GM18861 (cell line): Measurements from ENCODE around the gene SPAG7.
A peak's percentile ranks its signal among the peaks of the same experiment; 100 is the strongest.

Experiments used
- ATAC-seq: cut with Tn5 transposase; IDR thresholded peaks from one replicate; pipeline ENCODE4 v1.9.1; 2021; ENCODE audit not compliant: unreplicated experiment

Gene SPAG7

GRCh38 chr17:4950746-4951204, 16.8 kb downstream of the SPAG7 start, which contains the start of gene ENO3:
ENO3 (plus strand) TSS chr17:4951119; CDS start chr17:4951830, 711 bp downstream.
- ATAC-seq: no peak

- no peak for ATAC-seq
Observed at GRCh38 chr17:4950075-4950745, 17.4 kb downstream of the SPAG7 start.

GRCh38 chr17:4949321-4950074, 18.1 kb downstream of the SPAG7 start:
- ATAC-seq: no peak

GRCh38 chr17:4948931-4949320, 18.7 kb downstream of the SPAG7 start:
- no peak for ATAC-seq

GRCh38 chr17:4948166-4948930, 19.3 kb downstream of the SPAG7 start, which contains the start of gene PFN1:
PFN1 (minus strand) TSS chr17:4948530; CDS start chr17:4948394, 136 bp downstream.
- no peak for ATAC-seq

GRCh38 chr17:4947411-4948165, 20.0 kb downstream of the SPAG7 start:
- no peak for ATAC-seq

- no peak for ATAC-seq
Observed at GRCh38 chr17:4947010-4947410, 20.6 kb downstream of the SPAG7 start.

- ATAC-seq: no peak
Observed at GRCh38 chr17:4946312-4946976, 21.2 kb downstream of the SPAG7 start.

GRCh38 chr17:4945944-4946280, 21.7 kb downstream of the SPAG7 start:
- no peak for ATAC-seq

GRCh38 chr17:4945176-4945943, 22.3 kb downstream of the SPAG7 start:
- ATAC-seq: no peak

- no peak for ATAC-seq
Observed at GRCh38 chr17:4944554-4945175, 23.0 kb downstream of the SPAG7 start.

GRCh38 chr17:4944163-4944553, 23.5 kb downstream of the SPAG7 start:
- ATAC-seq: no peak

GRCh38 chr17:4942760-4943508, 24.7 kb downstream of the SPAG7 start:
- ATAC-seq: no peak

- no peak for ATAC-seq
Observed at GRCh38 chr17:4941319-4941610, 26.4 kb downstream of the SPAG7 start.

GRCh38 chr17:4940555-4941318, 26.9 kb downstream of the SPAG7 start:
- no peak for ATAC-seq

GRCh38 chr17:4939796-4940554, 27.6 kb downstream of the SPAG7 start, which contains the start of the genes RNF167 and SLC25A11:
RNF167 (plus strand) TSS chr17:4940268; CDS start chr17:4940910, 642 bp downstream.
SLC25A11 (minus strand) TSS chr17:4940046; CDS start chr17:4939910, 136 bp downstream.
- ATAC-seq: peak; percentile 73

- no peak for ATAC-seq
Observed at GRCh38 chr17:4939546-4939795, 28.1 kb downstream of the SPAG7 start.
